Neural cell (in vitro differentiated cells): ENCODE data around the gene F13A1. TPM values are rescaled to one million over a fixed set of nuclear protein-coding genes. Genes with fewer than 3 reads are reported as not detected.

Experiments
- H2AFZ ChIP-seq: fragments of 200-600, 300-800 bp; sonication (generic), shearing (Covaris generic); 2 replicates; pipeline ENCODE4 v1.6.0; 2014; ENCODE audit warnings: low read depth, mild to moderate bottlenecking, antibody characterized with exemption, low read length, moderate library complexity
- H3F3A ChIP-seq: fragments of 200-600 bp; shearing (Covaris generic); 2 replicates; pipeline ENCODE4 v1.6.1; 2016; ENCODE audit warnings: mild to moderate bottlenecking, moderate library complexity, mixed read lengths, antibody characterized with exemption, low read length; ENCODE audit not compliant: insufficient read depth, poor library complexity, severe bottlenecking
- H3K27ac ChIP-seq: fragments of 200-600, 300-800 bp; sonication (generic), shearing (Covaris generic); 2 replicates; pipeline ENCODE4 v1.5.1; 2014; ENCODE audit warnings: mild to moderate bottlenecking, low read length, moderate library complexity
- H3K27me3 ChIP-seq: fragments of 300-800, 200-600 bp; sonication (generic), shearing (Covaris generic); 2 replicates; pipeline ENCODE4 v1.6.0; 2014; ENCODE audit warnings: mild to moderate bottlenecking, low read depth, low read length, moderate library complexity; ENCODE audit not compliant: insufficient read depth
- H3K36me3 ChIP-seq: fragments of 300-800, 200-600 bp; sonication (generic), shearing (Covaris generic); 2 replicates; pipeline ENCODE4 v1.5.1; 2014; ENCODE audit warnings: mild to moderate bottlenecking, antibody characterized with exemption, low read length, moderate library complexity; ENCODE audit not compliant: insufficient read depth
- H3K4me2 ChIP-seq: fragments of 300-800, 200-600 bp; sonication (generic), shearing (Covaris generic); 2 replicates; pipeline ENCODE4 v1.6.0; 2014; ENCODE audit warnings: mild to moderate bottlenecking, low read length
- H3K4me3 ChIP-seq: fragments of 300-800, 200-600 bp; sonication (generic), shearing (Covaris generic); 2 replicates; pipeline ENCODE4 v1.5.1; 2014; ENCODE audit warnings: mild to moderate bottlenecking, low read length, moderate library complexity
- H3K79me2 ChIP-seq: fragments of 200-600 bp; shearing (Covaris generic); replicated peaks from 2 replicates; pipeline ENCODE4 v1.6.0; 2014; ENCODE audit warnings: mild to moderate bottlenecking, low read length, moderate library complexity; ENCODE audit not compliant: insufficient read depth
- H3K9ac ChIP-seq: fragments of 300-800, 200-600 bp; sonication (generic), shearing (Covaris generic); 2 replicates; pipeline ENCODE4 v1.6.1; 2016; ENCODE audit warnings: mild to moderate bottlenecking, low read length, mixed read lengths
- H3K9me2 ChIP-seq: fragments of 200-600 bp; shearing (Covaris generic); 2 replicates; pipeline ENCODE4 v1.6.1; 2016; ENCODE audit warnings: mild to moderate bottlenecking, low read length, mixed read lengths; ENCODE audit not compliant: insufficient read depth
- H3K9me3 ChIP-seq: fragments of 200-600, 300-800 bp; sonication (generic), shearing (Covaris generic); 2 replicates; pipeline ENCODE4 v1.6.1; 2016; ENCODE audit warnings: mild to moderate bottlenecking, mixed run types, low read length, moderate library complexity, mixed read lengths
- H4K20me1 ChIP-seq: fragments of 200-600 bp; shearing (Covaris generic); 2 replicates; pipeline ENCODE4 v1.6.1; 2016; ENCODE audit warnings: mild to moderate bottlenecking, mixed run types; ENCODE audit not compliant: insufficient read depth
- EP300 ChIP-seq: fragments of 450-650 bp; conservative IDR thresholded peaks from 2 replicates; pipeline ENCODE4 v1.6.1; 2014; ENCODE audit warnings: antibody characterized with exemption, mild to moderate bottlenecking, moderate library complexity; ENCODE audit not compliant: poor library complexity, severe bottlenecking
- EZH2 ChIP-seq: fragments of 200-600, 300-800 bp; shearing (Covaris generic), sonication (generic); IDR thresholded peaks from 2 replicates; pipeline ENCODE4 v1.6.1; 2014; ENCODE audit warnings: antibody characterized with exemption, low read length, borderline replicate concordance, mild to moderate bottlenecking; ENCODE audit not compliant: insufficient read depth, poor library complexity, severe bottlenecking
- MXI1 ChIP-seq: fragments of 450-650 bp; conservative IDR thresholded peaks from 2 replicates; pipeline ENCODE4 v1.6.1; 2014; ENCODE audit warnings: antibody characterized with exemption, mild to moderate bottlenecking; ENCODE audit not compliant: poor library complexity, severe bottlenecking
- POLR2AphosphoS5 ChIP-seq: IDR thresholded peaks from 2 replicates; pipeline ENCODE4 v1.6.1; 2012
- RAD21 ChIP-seq: fragments of 450-650 bp; conservative IDR thresholded peaks from 2 replicates; pipeline ENCODE4 v1.6.1; 2014; ENCODE audit warnings: antibody characterized with exemption, mild to moderate bottlenecking, moderate library complexity
- SMC3 ChIP-seq: fragments of 450-650 bp; conservative IDR thresholded peaks from 2 replicates; pipeline ENCODE4 v1.6.1; 2014; ENCODE audit warnings: antibody characterized with exemption, mild to moderate bottlenecking, moderate library complexity; ENCODE audit not compliant: poor library complexity
- TAF1 ChIP-seq: IDR thresholded peaks from 2 replicates; pipeline ENCODE4 v1.6.1; 2012; ENCODE audit warnings: low read depth
- polyA plus RNA-seq: library from polyadenylated mRNA; depleted of rRNA; stranded (reverse); fragments of >200 nt; gene quantifications from 2 replicates; pipeline ENCODE4 v1.2.3, GENCODE V29; 2014
- TF ChIP-seq, protein P1 (sequence below): IDR thresholded peaks from 2 replicates; pipeline ENCODE4 v1.6.1; 2012; ENCODE audit warnings: borderline replicate concordance
- TF ChIP-seq, protein P2 (sequence below): fragments of 450-650 bp; IDR thresholded peaks from 2 replicates; pipeline ENCODE4 v1.5.1; 2014; ENCODE audit warnings: antibody characterized with exemption, mild to moderate bottlenecking, moderate library complexity; ENCODE audit not compliant: poor library complexity, severe bottlenecking

Gene F13A1
- polyA plus RNA-seq, 1 donor from 2014 or later, result not detected

DNA sequence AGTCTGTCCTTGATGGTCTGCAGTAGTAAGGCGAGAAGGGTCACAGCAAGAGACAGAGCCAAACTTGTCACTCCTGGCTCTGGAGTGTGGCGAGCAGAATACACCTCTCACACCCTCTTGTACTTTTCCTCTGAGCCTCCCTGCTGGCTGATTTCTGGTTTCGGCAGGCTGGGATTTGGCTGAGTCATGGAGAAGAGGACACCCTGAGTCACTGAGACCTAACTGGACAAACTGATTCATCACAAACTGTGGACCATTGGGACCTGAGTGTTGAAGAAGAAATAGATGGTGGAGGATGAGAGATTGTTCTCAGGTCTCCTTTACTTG is 101.7 kb downstream of the F13A1 start:
- Histone ChIP-seq H3K4me2 (no peak overlapping the region), H3K9me2 (no peaks in the 10 kb centered on the region), H3K4me3 (no peak overlapping the region), H3F3A (no peaks in the 10 kb centered on the region), H4K20me1 (no peaks in the 10 kb centered on the region), H3K36me3 (no peaks in the 10 kb centered on the region), H3K9ac (no peak overlapping the region), H3K27ac (no peak overlapping the region), H3K79me2 (no peaks in the 10 kb centered on the region), H3K9me3 (no peaks in the 10 kb centered on the region), H2AFZ (no peak overlapping the region), H3K27me3 (no peaks in the 10 kb centered on the region)
- no peak for TF ChIP-seq EP300
- TF ChIP-seq SMC3, result no peak
- TF ChIP-seq, protein P1, sequence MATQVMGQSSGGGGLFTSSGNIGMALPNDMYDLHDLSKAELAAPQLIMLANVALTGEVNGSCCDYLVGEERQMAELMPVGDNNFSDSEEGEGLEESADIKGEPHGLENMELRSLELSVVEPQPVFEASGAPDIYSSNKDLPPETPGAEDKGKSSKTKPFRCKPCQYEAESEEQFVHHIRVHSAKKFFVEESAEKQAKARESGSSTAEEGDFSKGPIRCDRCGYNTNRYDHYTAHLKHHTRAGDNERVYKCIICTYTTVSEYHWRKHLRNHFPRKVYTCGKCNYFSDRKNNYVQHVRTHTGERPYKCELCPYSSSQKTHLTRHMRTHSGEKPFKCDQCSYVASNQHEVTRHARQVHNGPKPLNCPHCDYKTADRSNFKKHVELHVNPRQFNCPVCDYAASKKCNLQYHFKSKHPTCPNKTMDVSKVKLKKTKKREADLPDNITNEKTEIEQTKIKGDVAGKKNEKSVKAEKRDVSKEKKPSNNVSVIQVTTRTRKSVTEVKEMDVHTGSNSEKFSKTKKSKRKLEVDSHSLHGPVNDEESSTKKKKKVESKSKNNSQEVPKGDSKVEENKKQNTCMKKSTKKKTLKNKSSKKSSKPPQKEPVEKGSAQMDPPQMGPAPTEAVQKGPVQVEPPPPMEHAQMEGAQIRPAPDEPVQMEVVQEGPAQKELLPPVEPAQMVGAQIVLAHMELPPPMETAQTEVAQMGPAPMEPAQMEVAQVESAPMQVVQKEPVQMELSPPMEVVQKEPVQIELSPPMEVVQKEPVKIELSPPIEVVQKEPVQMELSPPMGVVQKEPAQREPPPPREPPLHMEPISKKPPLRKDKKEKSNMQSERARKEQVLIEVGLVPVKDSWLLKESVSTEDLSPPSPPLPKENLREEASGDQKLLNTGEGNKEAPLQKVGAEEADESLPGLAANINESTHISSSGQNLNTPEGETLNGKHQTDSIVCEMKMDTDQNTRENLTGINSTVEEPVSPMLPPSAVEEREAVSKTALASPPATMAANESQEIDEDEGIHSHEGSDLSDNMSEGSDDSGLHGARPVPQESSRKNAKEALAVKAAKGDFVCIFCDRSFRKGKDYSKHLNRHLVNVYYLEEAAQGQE, result no peak
- no peak for TF ChIP-seq MXI1
- no peak for TF ChIP-seq POLR2AphosphoS5
- no peak for TF ChIP-seq TAF1
- no peak for TF ChIP-seq EZH2
- TF ChIP-seq, protein P2, sequence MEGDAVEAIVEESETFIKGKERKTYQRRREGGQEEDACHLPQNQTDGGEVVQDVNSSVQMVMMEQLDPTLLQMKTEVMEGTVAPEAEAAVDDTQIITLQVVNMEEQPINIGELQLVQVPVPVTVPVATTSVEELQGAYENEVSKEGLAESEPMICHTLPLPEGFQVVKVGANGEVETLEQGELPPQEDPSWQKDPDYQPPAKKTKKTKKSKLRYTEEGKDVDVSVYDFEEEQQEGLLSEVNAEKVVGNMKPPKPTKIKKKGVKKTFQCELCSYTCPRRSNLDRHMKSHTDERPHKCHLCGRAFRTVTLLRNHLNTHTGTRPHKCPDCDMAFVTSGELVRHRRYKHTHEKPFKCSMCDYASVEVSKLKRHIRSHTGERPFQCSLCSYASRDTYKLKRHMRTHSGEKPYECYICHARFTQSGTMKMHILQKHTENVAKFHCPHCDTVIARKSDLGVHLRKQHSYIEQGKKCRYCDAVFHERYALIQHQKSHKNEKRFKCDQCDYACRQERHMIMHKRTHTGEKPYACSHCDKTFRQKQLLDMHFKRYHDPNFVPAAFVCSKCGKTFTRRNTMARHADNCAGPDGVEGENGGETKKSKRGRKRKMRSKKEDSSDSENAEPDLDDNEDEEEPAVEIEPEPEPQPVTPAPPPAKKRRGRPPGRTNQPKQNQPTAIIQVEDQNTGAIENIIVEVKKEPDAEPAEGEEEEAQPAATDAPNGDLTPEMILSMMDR, result no peak
- TF ChIP-seq RAD21, result no peak

DNA sequence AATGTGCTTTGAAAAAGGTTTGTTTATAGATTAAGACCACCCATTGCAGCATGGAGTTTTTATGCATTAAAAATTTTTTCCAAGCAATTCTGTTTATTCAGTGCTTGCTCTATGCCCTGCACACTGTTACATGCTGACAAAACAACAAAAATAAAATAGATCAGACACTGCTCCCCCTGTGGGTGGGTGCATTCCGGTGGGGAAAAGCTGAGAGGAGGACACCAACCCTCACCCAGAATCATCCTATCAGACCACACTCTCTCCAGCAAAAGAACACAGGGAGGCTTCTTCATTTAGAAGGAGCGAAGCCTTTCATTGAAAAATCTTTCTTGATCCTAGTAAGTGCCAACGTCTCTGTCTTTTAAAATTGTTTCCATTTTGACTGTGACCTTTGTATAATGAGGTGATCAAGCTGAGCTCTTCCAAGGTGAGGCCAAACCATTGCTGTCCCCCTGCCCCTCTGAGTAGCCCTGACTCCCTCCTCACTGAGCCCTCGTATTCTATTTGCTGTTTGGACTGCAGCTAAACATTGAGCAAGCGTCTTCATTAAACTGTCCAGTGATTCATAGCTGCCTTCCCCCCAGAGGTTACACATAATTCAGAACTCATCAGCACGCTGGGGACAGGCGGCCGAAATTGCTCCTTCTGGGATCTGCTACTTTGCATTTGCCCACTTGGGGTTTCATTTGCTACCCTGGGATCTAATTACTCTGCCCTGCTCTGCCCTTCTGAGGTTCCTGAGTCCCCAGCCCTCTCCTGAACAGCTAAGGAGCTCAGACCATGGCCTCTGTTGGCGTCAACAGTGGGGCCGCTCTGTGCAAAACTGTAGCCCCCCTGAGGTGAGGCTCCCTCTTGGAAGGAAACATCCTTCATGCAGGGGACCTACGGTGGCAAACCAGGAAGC is 102.4 kb downstream of the F13A1 start:
- Histone ChIP-seq H3F3A (no peaks in the 10 kb centered on the region), H3K4me3 (no peak overlapping the region), H2AFZ (no peak overlapping the region), H3K9me2 (no peaks in the 10 kb centered on the region), H4K20me1 (no peaks in the 10 kb centered on the region), H3K9me3 (no peaks in the 10 kb centered on the region), H3K36me3 (no peaks in the 10 kb centered on the region), H3K27ac (no peak overlapping the region), H3K27me3 (no peaks in the 10 kb centered on the region), H3K79me2 (no peaks in the 10 kb centered on the region), H3K9ac (no peak overlapping the region), H3K4me2 (no peak overlapping the region)
- no peak for TF ChIP-seq MXI1
- no peak for TF ChIP-seq SMC3
- no peak for TF ChIP-seq POLR2AphosphoS5
- no peak for TF ChIP-seq EZH2
- TF ChIP-seq, protein P2, result no peak
- no peak for TF ChIP-seq RAD21
- no peak for TF ChIP-seq TAF1
- TF ChIP-seq EP300, result no peak
- TF ChIP-seq, protein P1, result no peak
